Measurements from ENCODE around the gene TASP1. TPM values are rescaled to one million over a fixed set of nuclear protein-coding genes. Genes with fewer than 3 reads are reported as not detected.
A peak's percentile ranks its signal among the peaks of the same experiment; 100 is the strongest.

The TASP1 gene
- total RNA-seq, 1 donor from 2014 or later: 5.2 TPM

- DNase-seq (ENCODE audit: low read depth): no peak
Measured at GRCh38 chr20:13571662-13572061, 67.1 kb downstream of the TASP1 start.

- no peak for DNase-seq (ENCODE audit: low read depth)
Measured at GRCh38 chr20:13567663-13568062, 71.1 kb downstream of the TASP1 start.

- no peak for DNase-seq (ENCODE audit: low read depth)
Measured at GRCh38 chr20:13563854-13564253, 74.9 kb downstream of the TASP1 start.

- peak; percentile 18 for DNase-seq (ENCODE audit: low read depth)
Measured at GRCh38 chr20:13554706-13555105, 84.0 kb downstream of the TASP1 start.

- no peak for DNase-seq (ENCODE audit: low read depth)
Measured at GRCh38 chr20:13554076-13554475, 84.7 kb downstream of the TASP1 start.

GRCh38 chr20:13552061-13552460 is 86.7 kb downstream of the TASP1 start:
- peak; percentile 66 for DNase-seq (ENCODE audit: low read depth)

- DNase-seq (ENCODE audit: low read depth): no peak
Measured at GRCh38 chr20:13549451-13549850, 89.3 kb downstream of the TASP1 start.

- DNase-seq (ENCODE audit: low read depth): peak; percentile 78
Measured at GRCh38 chr20:13546497-13547131, 92.1 kb downstream of the TASP1 start.

GRCh38 chr20:13545790-13546189 is 92.9 kb downstream of the TASP1 start:
- no peak for DNase-seq (ENCODE audit: low read depth)

GRCh38 chr20:13543783-13544182 is 94.9 kb downstream of the TASP1 start:
- no peak for DNase-seq (ENCODE audit: low read depth)

GRCh38 chr20:13535627-13536026 is 103.1 kb downstream of the TASP1 start:
- DNase-seq (ENCODE audit: low read depth): no peak

- DNase-seq (ENCODE audit: low read depth): peak; percentile 21
Measured at GRCh38 chr20:13533946-13534345, 104.8 kb downstream of the TASP1 start.

GRCh38 chr20:13530146-13530545 is 108.6 kb downstream of the TASP1 start:
- no peak for DNase-seq (ENCODE audit: low read depth)

GRCh38 chr20:13526551-13526950 is 112.2 kb downstream of the TASP1 start:
- DNase-seq (ENCODE audit: low read depth): peak; percentile 9

GRCh38 chr20:13525225-13525940 is 113.3 kb downstream of the TASP1 start:
- peak; percentile 40 for DNase-seq (ENCODE audit: low read depth)

GRCh38 chr20:13524339-13524738 is 114.4 kb downstream of the TASP1 start:
- no peak for DNase-seq (ENCODE audit: low read depth)

GRCh38 chr20:13517831-13518230 is 120.9 kb downstream of the TASP1 start:
- DNase-seq (ENCODE audit: low read depth): no peak

GRCh38 chr20:13515796-13516558 is 122.8 kb downstream of the TASP1 start:
- DNase-seq (ENCODE audit: low read depth): no peak

GRCh38 chr20:13515291-13515690 is 123.4 kb downstream of the TASP1 start:
- DNase-seq (ENCODE audit: low read depth): no peak

- DNase-seq (ENCODE audit: low read depth): no peak
Measured at GRCh38 chr20:13510837-13511488, 127.8 kb downstream of the TASP1 start.

- no peak for DNase-seq (ENCODE audit: low read depth)
Measured at GRCh38 chr20:13507646-13508045, 131.1 kb downstream of the TASP1 start.

- no peak for DNase-seq (ENCODE audit: low read depth)
Measured at GRCh38 chr20:13501500-13501899, 137.2 kb downstream of the TASP1 start.

All from myocyte (in vitro differentiated cells).